WTC11 (cell line): Measurements from ENCODE around the gene TFPI2. TPM values are rescaled to one million over a fixed set of nuclear protein-coding genes. Genes with fewer than 3 reads are reported as not detected.

Source experiments
- ATAC-seq: fragments of 200-7000 bp; cut with Tn5 transposase; 2 replicates; pipeline ENCODE4 v1.10.0; 2021; ENCODE audit warnings: mild to moderate bottlenecking, moderate library complexity
- CTCF ChIA-PET: fragments of 300-600 bp; sonication (Branson Sonifier 250); formaldehyde crosslinking; loops from one replicate; lab custom pipeline; 2021; ENCODE audit warnings: antibody characterized with exemption; lab: Charles Lee
- POLR2A ChIA-PET: fragments of 350-600 bp; sonication (Branson Sonifier 250); formaldehyde crosslinking; loops from one replicate; lab custom pipeline; 2021; ENCODE audit warnings: antibody characterized with exemption; lab: Charles Lee
- DNase-seq: peaks from one replicate; pipeline ENCODE4 v3.0.0; 2021; ENCODE audit warnings: low spot score
- H3K27ac Mint-ChIP-seq: 2 replicates; pipeline ENCODE4 v1.8.0; 2021; ENCODE audit warnings: mixed read lengths
- H3K27me3 Mint-ChIP-seq: 2 replicates; pipeline ENCODE4 v1.8.0; 2021; ENCODE audit warnings: low read depth, mild to moderate bottlenecking, moderate library complexity, mixed read lengths
- H3K36me3 Mint-ChIP-seq: 2 replicates; pipeline ENCODE4 v1.8.0; 2021; ENCODE audit warnings: mixed read lengths
- H3K4me1 Mint-ChIP-seq: 2 replicates; pipeline ENCODE4 v1.8.0; 2022; ENCODE audit warnings: mixed read lengths
- H3K4me3 Mint-ChIP-seq: 2 replicates; pipeline ENCODE4 v1.8.0; 2021; ENCODE audit warnings: mild to moderate bottlenecking, moderate library complexity, mixed read lengths
- H3K9me3 Mint-ChIP-seq: 2 replicates; pipeline ENCODE4 v1.8.0; 2021; ENCODE audit warnings: mixed read lengths
- CDX4 ChIP-seq: fragments of 250-450 bp; sonication (Bioruptor Pico); IDR thresholded peaks from 2 replicates; pipeline ENCODE4 v1.9.0; 2021; ENCODE audit warnings: moderate library complexity, mild to moderate bottlenecking, inconsistent platforms, borderline replicate concordance
- JAZF1 ChIP-seq: fragments of 250-450 bp; sonication (Bioruptor Pico); IDR thresholded peaks from 2 replicates; pipeline ENCODE4 v1.9.0; 2021; ENCODE audit warnings: moderate library complexity, mild to moderate bottlenecking, inconsistent platforms
- MAX ChIP-seq: sonication (generic); formaldehyde crosslinking; IDR thresholded peaks from 2 replicates; pipeline ENCODE4 v1.8.0; 2022; ENCODE audit warnings: mild to moderate bottlenecking, missing genetic modification reagents
- SOX15 ChIP-seq: fragments of 250-450 bp; sonication (Bioruptor Pico); IDR thresholded peaks from 2 replicates; pipeline ENCODE4 v1.9.0; 2021; ENCODE audit warnings: mild to moderate bottlenecking
- SP1 ChIP-seq: sonication (generic); formaldehyde crosslinking; conservative IDR thresholded peaks from 2 replicates; pipeline ENCODE4 v1.8.1; 2022; ENCODE audit warnings: missing genetic modification reagents
- USF2 ChIP-seq: sonication (generic); formaldehyde crosslinking; IDR thresholded peaks from 2 replicates; pipeline ENCODE4 v1.8.1; 2023; ENCODE audit warnings: mild to moderate bottlenecking, missing genetic modification reagents, moderate library complexity
- total RNA-seq: library from RNA; stranded (reverse); gene quantifications from 3 replicates; pipeline ENCODE4 v1.2.3, GENCODE V29; 2021

TFPI2 gene
- total RNA-seq, 1 experiment from 2014 or later: 10.4 TPM

GRCh38 chr7:93836116-93836515 is 54.4 kb downstream of the TFPI2 start (continued):
- no peak for TF ChIP-seq MAX
- TF ChIP-seq JAZF1: no peak
- TF ChIP-seq CDX4: no peak
- TF ChIP-seq SOX15 (CRISPR knock-in tag): no peak

- ChIA-PET POLR2A (no interaction called here), CTCF (no interaction called here)
- no peak overlapping the region for H3K4me3 Mint-ChIP-seq
- H3K36me3 Mint-ChIP-seq: no peaks in the 10 kb centered on the region
- H3K27ac Mint-ChIP-seq: no peak overlapping the region
- no peak for DNase-seq
- peaks cover 20% of the 10 kb centered on the region for H3K4me1 Mint-ChIP-seq
- no peaks in the 10 kb centered on the region for H3K27me3 Mint-ChIP-seq
- ATAC-seq: no peak
- H3K9me3 Mint-ChIP-seq: no peaks in the 10 kb centered on the region
- TF ChIP-seq SOX15 (CRISPR knock-in tag): no peak
- TF ChIP-seq USF2 (CRISPR knock-in tag): no peak
- TF ChIP-seq SP1 (CRISPR knock-in tag): no peak
Observed at GRCh38 chr7:93835702-93836101, 54.9 kb downstream of the TFPI2 start.

Other genes with a start within 250 kb of the TFPI2 start
- 0.63 to 1.3 TPM (median 1.2 TPM) in 3 replicates for gene GNGT1, start 15.8 kb upstream of the TFPI2 start, total RNA-seq
- 1.3 to 1.7 TPM (median 1.4 TPM) in 3 replicates for gene GNG11, start 31.0 kb upstream of the TFPI2 start, total RNA-seq
- 24.8 to 26.7 TPM (median 25.8 TPM) in 3 replicates for gene BET1, start 113.6 kb upstream of the TFPI2 start, total RNA-seq